ENCODE results near the gene ZNF462.

The ZNF462 gene

GRCh38 chr9:106861640-106862109 is 1.3 kb upstream of the ZNF462 start:
- DNase-seq (ENCODE audit: low read depth, low spot score), result no peak

- DNase-seq (ENCODE audit: low read depth, low spot score), result no peak
Measured at GRCh38 chr9:106862110-106862820, 701 bp upstream of the ZNF462 start.

GRCh38 chr9:106864373-106865143 is 1.6 kb downstream of the ZNF462 start:
- DNase-seq (ENCODE audit: low read depth, low spot score), result no peak

- DNase-seq (ENCODE audit: low read depth, low spot score), result no peak
Measured at GRCh38 chr9:106866243-106866642, 3.3 kb downstream of the ZNF462 start.

- DNase-seq (ENCODE audit: low read depth, low spot score), result no peak
Measured at GRCh38 chr9:106867286-106867685, 4.3 kb downstream of the ZNF462 start.

GRCh38 chr9:106868087-106868486 is 5.1 kb downstream of the ZNF462 start:
- no peak for DNase-seq (ENCODE audit: low read depth, low spot score)

GRCh38 chr9:106868565-106868964 is 5.6 kb downstream of the ZNF462 start:
- no peak for DNase-seq (ENCODE audit: low read depth, low spot score)

- no peak for DNase-seq (ENCODE audit: low read depth, low spot score)
Measured at GRCh38 chr9:106869028-106869427, 6.1 kb downstream of the ZNF462 start.

GRCh38 chr9:106869458-106869857 is 6.5 kb downstream of the ZNF462 start:
- no peak for DNase-seq (ENCODE audit: low read depth, low spot score)

- DNase-seq (ENCODE audit: low read depth, low spot score), result no peak
Measured at GRCh38 chr9:106872641-106873040, 9.7 kb downstream of the ZNF462 start.

GRCh38 chr9:106874031-106874430 is 11.1 kb downstream of the ZNF462 start:
- no peak for DNase-seq (ENCODE audit: low read depth, low spot score)

- no peak for DNase-seq (ENCODE audit: low read depth, low spot score)
Measured at GRCh38 chr9:106874652-106875051, 11.7 kb downstream of the ZNF462 start.

- no peak for DNase-seq (ENCODE audit: low read depth, low spot score)
Measured at GRCh38 chr9:106875529-106875928, 12.6 kb downstream of the ZNF462 start.

- no peak for DNase-seq (ENCODE audit: low read depth, low spot score)
Measured at GRCh38 chr9:106877345-106877744, 14.4 kb downstream of the ZNF462 start.

GRCh38 chr9:106878081-106878837 is 15.3 kb downstream of the ZNF462 start:
- no peak for DNase-seq (ENCODE audit: low read depth, low spot score)

- DNase-seq (ENCODE audit: low read depth, low spot score), result peak; percentile 81
Measured at GRCh38 chr9:106878934-106879333, 16.0 kb downstream of the ZNF462 start.

GRCh38 chr9:106879439-106879882 is 16.5 kb downstream of the ZNF462 start:
- DNase-seq (ENCODE audit: low read depth, low spot score), result no peak

GRCh38 chr9:106880081-106880480 is 17.1 kb downstream of the ZNF462 start:
- DNase-seq (ENCODE audit: low read depth, low spot score), result no peak

- no peak for DNase-seq (ENCODE audit: low read depth, low spot score)
Measured at GRCh38 chr9:106880863-106881262, 17.9 kb downstream of the ZNF462 start.

- DNase-seq (ENCODE audit: low read depth, low spot score), result no peak
Measured at GRCh38 chr9:106883030-106883429, 20.1 kb downstream of the ZNF462 start.

GRCh38 chr9:106883626-106884190 is 20.7 kb downstream of the ZNF462 start:
- no peak for DNase-seq (ENCODE audit: low read depth, low spot score)

GRCh38 chr9:106885451-106885850 is 22.5 kb downstream of the ZNF462 start:
- DNase-seq (ENCODE audit: low read depth, low spot score), result no peak

Data from smooth muscle cell of the brain vasculature (primary cell).